Renal cortical epithelial cell (primary cell): Measurements from ENCODE around the gene RTN1. TPM values are rescaled to one million over a fixed set of nuclear protein-coding genes. Genes with fewer than 3 reads are reported as not detected.
A peak's percentile ranks its signal among the peaks of the same experiment; 100 is the strongest.

Source experiments
- DNase-seq: peaks from one replicate; pipeline ENCODE4 v3.0.0-alpha.2; 2011; ENCODE audit warnings: low read depth
- total RNA-seq: library from RNA; depleted of rRNA; stranded (reverse); fragments of >200 nt; gene quantifications from 2 replicates; pipeline ENCODE4 v1.2.3, GENCODE V29; 2014

RTN1 gene
- total RNA-seq, 1 donor from 2014 or later: 0.05 TPM

DNA sequence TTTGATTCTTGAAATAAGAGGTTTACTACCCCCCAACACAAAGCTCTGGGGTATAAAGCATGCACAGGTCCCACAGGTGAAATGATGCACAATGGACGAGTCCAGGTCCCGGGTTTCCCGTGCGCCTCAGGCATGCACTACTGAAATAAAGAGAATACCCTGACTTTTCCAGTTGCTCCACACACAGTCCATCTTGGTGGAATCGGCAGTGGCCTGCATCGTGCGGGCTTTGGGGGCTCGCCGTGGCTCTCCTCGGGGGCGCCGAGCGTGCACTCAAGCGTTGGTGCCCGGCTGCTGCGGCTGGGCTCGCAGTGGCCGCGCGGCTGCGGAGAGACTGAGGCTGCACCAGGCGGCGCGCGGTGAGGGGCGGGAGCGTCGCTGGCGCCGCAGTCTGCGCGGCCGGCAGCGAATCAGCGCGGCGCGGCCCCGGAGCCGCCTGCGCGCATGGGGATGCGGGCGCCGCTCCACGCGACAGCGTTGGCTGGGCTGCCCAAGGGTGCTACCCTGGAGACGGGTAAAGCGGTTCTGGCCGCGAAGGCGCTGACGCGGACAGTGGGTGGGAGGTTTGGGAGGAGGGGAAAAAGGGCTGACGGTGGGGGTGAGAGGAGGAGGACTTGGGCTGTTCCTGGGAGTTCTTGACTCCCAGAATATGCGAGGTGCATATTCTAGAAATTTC lies 240.2 kb downstream of the RTN1 start:
- DNase-seq: no peak

DNA sequence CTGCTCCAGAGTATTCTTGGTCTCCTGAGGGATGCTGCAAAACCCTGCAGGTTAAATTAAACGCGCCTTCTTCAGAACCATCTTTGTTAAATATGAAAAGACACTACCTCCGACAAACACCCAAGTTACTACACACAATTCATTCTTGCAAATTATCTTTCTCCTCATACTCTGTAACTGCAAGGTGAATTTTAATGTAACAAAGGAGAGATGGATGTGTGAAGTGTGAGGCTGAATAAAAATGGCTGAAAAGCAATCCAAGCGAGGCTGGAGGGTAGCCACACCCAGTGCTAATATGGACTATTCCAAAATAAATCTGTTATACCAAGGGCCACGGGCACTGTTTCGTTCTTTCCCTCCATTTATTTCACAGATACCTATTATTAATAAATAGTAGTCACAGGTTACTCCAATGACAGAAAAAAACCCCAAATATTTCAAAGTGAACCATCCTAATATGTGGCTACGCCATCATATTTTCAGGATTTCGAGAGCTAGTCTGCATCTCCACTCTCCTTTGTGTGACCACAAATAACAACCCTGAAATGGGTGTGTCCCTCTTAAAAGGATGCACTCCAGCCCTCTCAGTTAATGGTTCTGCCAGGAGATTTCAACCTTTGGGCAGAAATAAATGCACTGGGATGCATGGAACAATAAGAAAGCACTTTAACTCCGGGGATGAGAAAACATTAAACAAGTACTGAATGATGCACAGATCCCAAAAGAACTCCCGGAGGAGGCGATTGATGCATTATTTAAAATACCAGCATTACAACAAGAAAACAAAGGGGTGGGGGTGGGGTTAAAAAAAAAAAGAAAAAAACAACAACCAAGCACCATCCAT lies 240.9 kb downstream of the RTN1 start:
- no peak for DNase-seq

DNA sequence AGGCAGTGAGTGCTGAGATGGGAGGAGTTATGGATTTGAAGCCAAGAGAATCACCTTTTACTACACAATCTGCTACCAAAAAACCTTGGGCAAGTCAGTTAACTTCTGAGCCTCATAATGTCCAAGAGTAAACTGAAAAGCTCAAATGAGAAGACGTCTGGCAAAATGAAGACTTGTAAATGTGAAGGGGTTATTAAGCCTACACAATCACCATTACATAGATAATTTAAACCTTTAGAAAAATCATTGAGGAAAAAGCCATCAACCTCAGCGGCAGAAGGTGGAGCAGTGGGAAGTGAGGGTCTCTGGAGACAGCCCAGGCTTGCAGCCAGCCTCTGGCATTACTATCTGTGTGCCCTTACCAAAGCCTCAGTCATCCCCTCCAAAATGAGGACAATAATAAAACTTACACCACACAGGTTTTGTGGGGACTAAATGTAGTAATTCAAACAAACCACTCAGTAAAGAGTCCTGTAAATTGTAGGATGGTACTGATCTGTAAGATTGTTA lies 243.5 kb downstream of the RTN1 start:
- no peak for DNase-seq

DNA sequence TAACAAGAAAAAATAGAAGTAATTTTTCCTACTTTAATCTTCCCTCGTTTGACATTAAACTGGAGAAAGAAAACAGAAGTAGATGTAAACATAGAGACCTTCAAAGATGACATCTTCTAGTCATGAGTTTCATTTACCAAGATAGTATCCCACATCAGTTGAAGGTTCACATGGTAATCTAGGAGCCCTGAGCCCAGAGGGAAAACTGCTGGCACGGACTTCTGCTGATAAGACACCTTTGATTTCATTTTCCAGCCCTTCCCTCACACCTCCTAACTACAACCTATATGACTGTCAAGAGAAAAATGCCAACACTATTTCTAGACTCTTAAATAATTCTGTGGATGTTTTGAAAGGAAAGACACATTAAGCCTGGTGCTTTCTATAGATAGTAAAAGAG lies 247.9 kb downstream of the RTN1 start:
- no peak for DNase-seq

DNA sequence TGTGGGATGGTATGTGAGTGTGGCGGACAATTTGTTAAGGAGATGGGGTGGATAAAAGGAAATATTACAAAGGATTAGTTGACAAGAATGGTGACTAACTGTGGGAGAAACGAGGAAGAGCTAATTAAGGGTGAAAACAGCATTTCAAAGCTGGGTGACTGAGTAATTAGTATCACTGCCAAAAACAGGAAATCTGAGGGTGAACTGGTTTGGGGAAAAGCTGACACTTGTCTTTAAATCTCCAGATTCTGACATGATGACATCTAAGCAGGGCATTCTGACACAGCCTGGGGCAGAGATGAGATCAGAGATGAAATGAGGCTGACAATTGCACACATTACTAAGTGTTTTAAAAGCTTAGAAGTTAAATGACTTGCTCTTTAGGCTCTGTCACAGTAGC lies 251.5 kb downstream of the RTN1 start:
- no peak for DNase-seq

DNA sequence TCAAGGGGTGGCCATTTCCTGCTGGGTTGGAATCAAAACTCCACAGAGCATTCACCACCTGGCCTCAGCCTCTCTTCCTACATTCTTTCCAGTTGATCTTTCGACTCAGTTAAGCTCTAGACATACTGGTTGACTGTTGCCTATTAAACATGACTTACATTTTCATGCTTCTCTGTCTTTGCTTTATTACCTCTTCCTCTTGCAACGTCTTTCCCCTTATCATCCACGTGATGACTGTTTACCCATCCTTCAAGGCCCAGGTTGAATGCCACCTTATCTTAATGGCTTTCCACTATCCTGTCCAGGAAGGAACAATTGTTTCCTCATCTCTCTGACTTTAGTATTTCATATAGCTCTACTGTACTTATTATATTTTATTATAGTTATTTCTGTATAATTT lies 269.5 kb downstream of the RTN1 start:
- no peak for DNase-seq

DNA sequence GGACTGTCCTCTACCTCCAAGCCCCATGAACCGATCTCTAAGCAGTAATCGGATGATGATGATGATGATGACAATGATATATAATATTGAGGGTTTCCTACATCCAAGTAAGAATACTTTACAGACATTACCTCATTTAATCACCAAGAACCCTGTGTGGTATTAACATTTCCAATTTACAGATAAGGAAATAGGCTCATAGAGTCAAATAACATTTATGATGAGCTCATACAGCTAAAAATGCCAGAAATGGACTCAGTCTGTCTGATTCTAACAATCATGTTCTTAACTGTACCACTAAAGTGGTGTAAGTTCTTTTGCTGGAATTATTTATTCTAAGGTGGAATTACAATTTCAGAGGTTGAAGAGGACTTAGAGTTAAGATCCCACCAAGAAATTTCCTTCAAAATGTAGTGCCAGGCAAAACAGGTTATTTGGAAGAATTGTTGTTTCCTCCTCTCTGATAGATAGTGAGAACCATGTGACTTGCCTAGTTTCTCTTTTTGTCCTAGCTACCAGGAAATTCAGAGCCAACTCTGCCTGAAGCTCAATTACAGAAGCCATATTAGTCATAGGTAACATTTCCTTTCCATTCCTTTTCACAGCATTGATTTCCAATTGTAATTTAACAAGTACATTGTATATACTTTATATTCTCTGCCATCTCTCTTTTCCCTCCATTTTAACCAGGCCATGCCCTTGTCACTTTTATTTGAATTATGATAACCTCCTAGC lies 270.2 kb downstream of the RTN1 start:
- DNase-seq: peak; percentile 19

DNA sequence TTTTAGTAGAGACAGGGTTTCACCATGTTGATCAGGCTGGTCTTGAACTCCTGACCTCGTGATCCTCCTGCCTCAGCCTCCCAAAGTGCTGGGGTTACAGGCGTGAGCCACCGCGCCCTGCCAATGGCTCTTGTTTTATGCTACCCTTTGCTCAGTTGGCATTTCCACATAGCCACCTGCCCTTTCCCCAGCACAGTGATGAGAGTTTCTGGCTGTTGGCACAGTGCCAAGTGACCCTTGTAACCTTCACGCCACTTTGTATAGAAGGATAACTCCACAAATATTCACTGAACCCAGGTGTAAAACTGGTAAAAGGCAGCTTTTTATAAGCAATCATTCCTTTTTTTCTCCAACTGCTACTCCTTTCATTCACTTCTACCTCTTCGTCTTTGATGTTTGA lies 275.5 kb downstream of the RTN1 start:
- DNase-seq: no peak

DNA sequence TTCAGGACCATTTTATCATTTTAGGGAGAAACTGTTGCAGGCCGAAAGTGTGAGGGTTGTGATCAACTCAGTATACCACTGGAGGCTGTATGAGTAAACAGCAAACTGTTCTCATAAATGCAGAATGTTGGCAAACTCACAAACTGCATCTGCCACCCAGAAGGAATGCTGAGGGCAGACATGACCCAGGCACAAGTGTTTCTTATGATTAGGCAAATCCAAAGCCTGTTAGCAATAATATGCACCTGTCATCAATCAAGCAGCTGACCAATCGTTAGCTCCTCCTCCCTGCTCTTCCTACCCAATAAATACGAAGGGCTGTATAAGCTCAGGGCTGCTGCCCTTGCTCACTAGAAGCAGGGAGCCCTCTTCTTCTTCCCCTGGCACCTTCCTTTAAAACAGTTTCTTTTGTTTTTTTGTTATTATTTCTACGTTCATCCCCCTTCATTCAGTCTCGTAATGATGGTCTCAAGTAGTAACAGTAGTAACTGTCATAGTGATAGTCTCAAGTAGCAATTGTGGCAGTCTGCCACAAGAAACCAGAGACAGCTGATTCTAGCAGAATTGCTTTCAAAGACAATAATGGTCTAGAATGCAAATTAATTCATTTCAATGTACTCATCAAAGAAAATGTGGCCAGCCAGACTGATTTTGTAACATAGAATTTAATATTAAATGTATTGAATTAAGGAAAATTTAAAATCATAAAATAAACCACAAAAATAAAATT lies 278.8 kb downstream of the RTN1 start:
- no peak for DNase-seq

DNA sequence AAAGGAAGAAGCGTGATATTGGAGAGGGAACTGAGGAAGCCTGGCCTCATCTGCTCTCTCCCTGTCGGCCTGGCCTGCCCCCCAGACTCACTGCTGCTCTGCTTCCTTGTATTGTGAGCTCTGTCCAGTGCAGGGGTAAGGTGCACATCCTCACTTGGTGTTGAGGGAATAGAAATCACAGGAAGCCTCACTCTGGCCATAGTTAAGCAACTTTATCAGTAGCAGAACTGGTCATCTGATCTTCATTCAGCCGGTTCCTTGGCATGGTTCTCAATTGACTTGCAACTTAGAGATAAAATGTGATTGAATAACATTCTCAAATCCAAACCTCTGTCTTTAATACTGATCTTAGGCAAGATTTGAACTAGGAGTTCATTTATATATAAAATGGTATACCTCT lies 282.5 kb downstream of the RTN1 start:
- no peak for DNase-seq

DNA sequence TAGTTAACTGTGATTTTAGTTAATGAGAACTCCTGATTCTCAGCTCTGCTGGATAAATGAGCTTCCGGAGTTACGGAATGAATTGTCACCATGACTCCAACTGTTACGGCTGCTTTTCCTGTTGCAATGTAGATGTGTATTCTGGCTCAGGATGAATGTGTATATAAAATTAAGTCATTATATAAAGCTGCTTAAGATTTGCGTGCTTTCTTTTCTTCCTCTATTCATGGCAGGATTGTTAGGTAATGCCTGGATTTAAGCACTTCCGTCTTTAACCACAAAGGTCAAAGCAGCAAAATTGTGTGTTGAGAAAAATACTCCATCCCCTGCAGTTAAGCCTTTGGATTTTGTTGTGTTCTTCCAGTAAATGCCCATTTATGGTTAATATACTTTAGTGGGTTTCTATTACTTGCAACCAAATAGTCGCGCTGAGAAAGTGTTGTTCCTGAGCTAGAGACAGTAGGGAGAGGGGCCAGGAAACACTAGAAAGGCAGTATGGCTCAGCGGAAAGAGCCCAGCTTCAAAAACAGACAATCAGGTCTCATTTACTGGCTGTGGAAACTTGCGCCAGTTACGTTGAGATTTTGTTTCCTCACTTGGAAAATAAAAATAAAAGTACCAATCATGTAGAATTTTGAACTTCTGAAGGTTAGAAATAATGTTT lies 284.6 kb downstream of the RTN1 start:
- DNase-seq: no peak

DNA sequence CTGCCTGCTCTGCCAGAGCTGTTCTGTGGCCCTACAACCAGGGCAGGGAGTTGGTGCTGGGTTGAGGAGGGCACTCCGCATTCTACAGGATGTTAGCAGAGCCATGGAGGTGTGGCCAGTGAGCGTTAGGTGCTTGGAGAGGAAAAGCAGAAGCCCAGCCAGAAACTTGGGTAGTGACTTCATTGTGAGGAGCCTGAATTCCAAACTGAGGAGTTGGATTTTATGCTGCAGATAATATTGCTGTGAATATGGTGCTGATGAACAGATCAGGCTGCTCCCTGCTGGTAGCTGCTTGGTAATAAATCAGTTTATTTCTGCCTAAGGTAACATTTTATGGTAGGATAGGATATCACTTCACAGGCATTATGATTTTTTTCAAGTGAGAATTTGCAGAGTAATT lies 286.8 kb downstream of the RTN1 start:
- DNase-seq: no peak

DNA sequence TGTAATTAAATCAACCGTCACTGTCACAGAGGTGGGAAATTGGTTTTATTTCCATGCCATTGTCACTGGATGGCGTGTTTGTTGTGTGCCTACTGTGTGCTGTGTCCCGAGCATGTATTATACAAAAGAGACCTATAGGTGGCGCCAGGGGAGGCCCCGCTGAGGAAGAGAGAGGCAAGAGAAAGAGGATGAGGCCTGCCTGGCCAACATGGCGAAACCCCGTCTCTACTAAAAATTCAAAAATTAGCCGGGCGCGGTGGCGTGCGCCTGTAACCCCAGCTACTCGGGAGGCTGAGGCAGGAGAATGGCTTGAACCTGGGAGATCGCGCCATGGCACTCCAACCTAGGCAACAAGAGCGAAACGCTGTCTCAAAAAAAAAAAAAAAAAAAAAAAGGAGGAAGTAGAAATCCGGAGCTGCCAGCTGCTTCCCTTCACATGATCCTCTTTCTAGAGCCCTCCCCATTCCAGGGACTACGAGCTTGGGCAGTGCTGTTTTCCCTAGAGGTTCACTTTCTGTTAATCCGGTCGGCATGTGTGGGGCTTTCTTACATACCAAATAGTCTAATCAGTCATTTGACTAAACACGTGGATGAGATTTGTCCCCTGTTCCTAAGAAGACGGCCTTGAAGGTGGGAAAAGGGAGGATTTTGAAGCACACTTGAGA lies 287.6 kb downstream of the RTN1 start:
- DNase-seq: no peak

DNA sequence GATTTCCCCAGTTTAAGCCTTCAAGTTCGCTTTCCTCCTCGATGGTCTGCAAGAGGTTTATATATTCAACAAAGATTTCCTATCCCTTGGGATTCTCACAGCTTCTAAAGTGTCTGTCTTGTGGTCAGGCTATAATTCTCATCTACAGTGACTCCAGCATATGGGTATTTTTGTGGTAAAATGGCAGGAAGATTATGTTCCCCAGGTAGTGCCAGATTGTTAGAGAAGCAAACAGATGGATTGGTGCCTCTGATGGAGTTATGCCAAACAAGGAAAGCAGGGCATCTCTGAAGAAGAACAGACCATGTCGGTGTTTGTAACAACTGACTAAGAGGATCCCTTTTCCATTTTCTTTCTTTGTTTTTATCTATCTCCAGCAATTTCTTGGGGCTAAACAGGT lies 288.4 kb downstream of the RTN1 start:
- DNase-seq: no peak

DNA sequence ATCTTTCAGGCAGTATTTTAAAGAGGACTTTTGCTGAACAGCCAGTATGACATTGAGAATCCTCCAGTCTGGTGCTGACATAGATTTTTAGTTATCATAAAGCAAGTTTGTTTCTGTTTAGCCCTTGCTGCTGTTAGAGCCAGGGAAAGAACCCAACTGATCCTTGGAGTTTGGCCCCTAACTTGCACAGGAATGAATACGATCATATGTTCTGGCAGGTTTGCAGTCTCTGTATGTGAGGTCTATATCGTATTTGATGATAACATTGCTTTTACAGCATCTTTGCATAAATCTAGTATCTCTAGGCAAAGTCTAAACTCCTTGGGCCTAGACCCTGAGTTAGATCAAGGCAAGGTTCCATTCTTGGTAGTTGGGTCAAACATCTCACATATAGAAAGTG lies 289.7 kb downstream of the RTN1 start:
- DNase-seq: no peak

DNA sequence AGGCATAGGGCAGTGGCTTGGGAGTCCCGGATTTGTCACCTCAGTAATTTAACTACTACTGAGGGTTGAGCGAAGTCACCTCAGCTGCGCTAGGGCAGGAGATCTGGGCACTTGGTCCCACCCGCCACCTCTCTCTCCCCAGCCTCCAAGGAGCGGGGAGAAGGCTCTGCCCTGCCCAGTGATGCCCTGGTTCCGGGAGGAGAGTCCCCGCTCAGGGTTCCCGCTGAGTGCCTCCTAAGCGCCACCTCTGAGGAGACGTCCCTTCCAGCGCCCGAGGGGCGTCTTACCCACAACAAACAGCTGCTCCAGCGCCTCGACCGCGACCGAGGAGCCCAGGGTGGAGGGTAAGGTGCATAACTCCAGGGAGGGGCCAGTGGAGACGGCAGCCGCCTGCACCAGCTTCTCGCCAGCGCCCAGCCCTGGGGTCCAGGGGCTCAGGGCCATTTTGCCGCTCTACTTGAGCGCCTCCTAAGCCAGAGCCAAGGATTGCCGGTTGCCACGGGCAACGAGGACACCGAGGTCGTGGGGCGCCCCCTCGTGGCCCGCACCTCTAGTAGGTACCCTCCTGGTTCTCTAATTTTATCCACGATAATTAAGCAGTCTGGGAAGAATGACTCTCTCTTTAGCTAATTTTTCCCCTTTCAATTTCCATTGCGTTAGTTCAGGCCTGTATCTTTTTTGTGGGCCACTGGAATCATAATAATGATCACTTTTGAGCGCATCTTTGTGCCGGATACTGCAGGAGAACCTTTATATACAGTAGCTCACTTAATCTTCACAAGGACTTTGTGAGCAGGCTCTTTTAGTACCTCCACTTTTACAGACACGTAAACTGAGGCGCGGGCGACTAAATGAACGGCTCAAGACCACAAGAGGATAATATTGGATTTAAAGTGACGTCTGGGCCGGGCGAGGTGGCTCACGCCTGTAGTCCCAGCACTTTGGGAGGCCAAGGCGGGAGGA lies 294.0 kb downstream of the RTN1 start, which contains the start of gene CCDC175:
Gene CCDC175 (minus strand): TSS at position 481 of the 963 bp plus-strand sequence. CDS start 37 bp downstream, at position 444.
- peak; percentile 69 for DNase-seq

DNA sequence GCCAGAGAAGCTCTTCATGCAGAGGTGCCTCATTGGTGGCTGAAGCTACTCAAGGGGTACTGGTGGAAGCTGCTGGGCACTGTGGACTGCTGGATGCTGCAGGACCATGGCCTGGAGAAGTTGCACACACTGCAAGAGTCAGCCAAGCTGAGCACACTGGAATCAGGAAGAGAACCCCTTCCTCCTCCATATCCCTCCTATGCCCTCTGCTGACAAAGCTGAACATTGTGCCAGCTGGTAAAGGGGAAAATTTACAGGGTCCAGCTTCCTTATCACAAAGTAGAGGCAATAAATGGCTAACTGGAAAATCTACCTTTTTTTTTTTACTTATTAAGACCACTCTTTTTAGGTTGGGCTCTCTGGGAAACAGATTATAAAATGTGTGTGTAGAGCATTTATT lies 300.5 kb downstream of the RTN1 start:
- peak; percentile 9 for DNase-seq

DNA sequence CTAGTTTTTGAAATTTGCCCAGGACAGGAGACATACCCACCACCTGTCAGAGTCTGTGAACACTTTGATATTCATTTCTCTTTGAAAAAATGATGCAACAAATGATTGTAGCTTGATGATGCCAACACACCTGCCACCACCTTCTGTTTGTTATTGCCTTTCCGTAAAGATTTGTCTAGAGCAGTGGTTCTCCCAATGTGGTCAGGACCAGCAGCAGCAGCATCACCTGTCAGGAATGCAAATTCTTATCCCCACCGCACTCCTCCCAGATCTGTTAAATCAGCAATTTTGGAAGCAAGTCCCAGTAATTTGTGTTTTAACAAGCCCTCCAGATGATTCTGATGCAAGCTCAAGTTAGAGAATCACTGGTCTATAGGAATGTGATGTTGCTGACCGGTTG lies 303.9 kb downstream of the RTN1 start:
- DNase-seq: no peak

DNA sequence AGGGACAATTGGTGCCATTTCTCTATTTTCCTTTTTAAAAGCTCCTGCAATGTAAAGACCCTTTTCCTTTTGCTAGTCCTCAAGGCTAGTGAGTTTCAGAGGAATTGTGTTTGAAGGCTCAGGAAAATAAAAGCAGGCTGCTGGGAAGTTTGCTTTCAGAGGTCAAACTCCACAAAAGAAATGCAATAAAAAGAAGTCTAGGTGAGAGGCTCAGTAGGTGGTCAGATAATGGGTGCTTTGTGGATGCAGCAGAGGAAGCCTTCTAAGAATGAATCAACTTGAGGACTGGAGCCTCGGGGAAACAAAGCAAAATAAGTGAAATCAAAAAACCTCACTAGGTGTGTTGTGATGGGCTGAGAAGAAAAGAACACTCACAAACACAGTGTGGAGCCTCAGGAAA lies 304.3 kb downstream of the RTN1 start:
- DNase-seq: no peak
